Smooth muscle cell (in vitro differentiated cells): ENCODE measurements around the gene COL2A1. TPM values are rescaled to one million over a fixed set of nuclear protein-coding genes. Genes with fewer than 3 reads are reported as not detected.

Experiments
- DNase-seq: peaks from one replicate; lab custom pipeline; 2025; ENCODE audit not compliant: unreplicated experiment; lab: John Stamatoyannopoulos, UW
- H2AFZ ChIP-seq: fragments of 200-600 bp; sonication (generic); 2 replicates; pipeline ENCODE4 v1.6.0; 2016; ENCODE audit warnings: antibody characterized with exemption, low read depth, mild to moderate bottlenecking
- H3F3A ChIP-seq: fragments of 200-600 bp; sonication (generic); 2 replicates; pipeline ENCODE4 v1.6.0; 2017; ENCODE audit warnings: antibody characterized with exemption, low read depth
- H3K27ac ChIP-seq: fragments of 200-600 bp; sonication (generic); 2 replicates; pipeline ENCODE4 v1.5.1; 2016; ENCODE audit warnings: low read depth, mild to moderate bottlenecking
- H3K27me3 ChIP-seq: fragments of 200-600 bp; sonication (generic); 2 replicates; pipeline ENCODE4 v1.6.1; 2016; ENCODE audit warnings: low read depth, mild to moderate bottlenecking
- H3K36me3 ChIP-seq: fragments of 200-600 bp; sonication (generic); 2 replicates; pipeline ENCODE4 v1.5.1; 2016; ENCODE audit warnings: low read depth
- H3K4me1 ChIP-seq: fragments of 200-600 bp; sonication (generic); 2 replicates; pipeline ENCODE4 v1.5.1; 2016; ENCODE audit warnings: low read depth
- H3K4me2 ChIP-seq: fragments of 200-600 bp; sonication (generic); 2 replicates; pipeline ENCODE4 v1.6.0; 2016; ENCODE audit warnings: mild to moderate bottlenecking
- H3K4me3 ChIP-seq: fragments of 200-600 bp; sonication (generic); 2 replicates; pipeline ENCODE4 v1.5.1; 2016; ENCODE audit warnings: mild to moderate bottlenecking
- H3K79me2 ChIP-seq: fragments of 200-600 bp; sonication (generic); 2 replicates; pipeline ENCODE4 v1.6.0; 2016; ENCODE audit warnings: low read depth, mild to moderate bottlenecking
- H3K9ac ChIP-seq: fragments of 200-600 bp; sonication (generic); 2 replicates; pipeline ENCODE4 v1.6.0; 2016; ENCODE audit warnings: low read depth
- H3K9me3 ChIP-seq: fragments of 200-600 bp; sonication (generic); replicated peaks from 2 replicates; pipeline ENCODE4 v1.5.1; 2016; ENCODE audit warnings: low read depth
- H4K20me1 ChIP-seq: fragments of 200-600 bp; sonication (generic); 2 replicates; pipeline ENCODE4 v1.6.0; 2016; ENCODE audit warnings: low read depth
- CTCF ChIP-seq: fragments of 200-600 bp; sonication (generic); IDR thresholded peaks from 2 replicates; pipeline ENCODE4 v1.5.1; 2017; ENCODE audit warnings: borderline replicate concordance, mild to moderate bottlenecking, antibody characterized with exemption; ENCODE audit not compliant: insufficient read depth, poor library complexity, severe bottlenecking
- WGBS: methylation state at CpG from one replicate; pipeline ENCODE4 v1.1.7; 2016; ENCODE audit warnings: low lambda C conversion rate; 5-methylcytosine and 5-hydroxymethylcytosine counted together
- polyA plus RNA-seq: library from polyadenylated mRNA; unstranded; fragments of >200 nt; fragmentation: Nextera tagmentation; extraction: Ambion mirVana; gene quantifications from 2 replicates; pipeline ENCODE4 v1.2.1, GENCODE V29; 2016
- total RNA-seq: library from RNA; depleted of rRNA; stranded (reverse); fragments of >200 nt; gene quantifications from 2 replicates; pipeline ENCODE4 v1.2.3, GENCODE V29; 2014

Gene COL2A1
- total and polyA plus RNA-seq, 2 experiments from 2014 or later = 1.6 to 8.6 TPM

GRCh38 chr12:47942614-47943225 is 61.6 kb downstream of the COL2A1 start:
- H3K36me3 ChIP-seq = no peaks in the 10 kb centered on the region
- no peaks in the 10 kb centered on the region for H3K4me1 ChIP-seq
- no peak overlapping the region for H3K27ac ChIP-seq
- H4K20me1 ChIP-seq = no peaks in the 10 kb centered on the region
- H3K79me2 ChIP-seq = no peaks in the 10 kb centered on the region
- TF ChIP-seq CTCF = no peak
- WGBS = 86% methylated on average over 18 of the region's 31 CpGs
- no peak overlapping the region for H3K4me3 ChIP-seq
- no peak overlapping the region for H3K4me2 ChIP-seq
- DNase-seq = no peak
- H3F3A ChIP-seq = no peaks in the 10 kb centered on the region
- H3K27me3 ChIP-seq = no peaks in the 10 kb centered on the region
- H3K9ac ChIP-seq = no peak overlapping the region
- H2AFZ ChIP-seq = no peak overlapping the region
- no peaks in the 10 kb centered on the region for H3K9me3 ChIP-seq

- Histone ChIP-seq H3K4me3 (no peak overlapping the region), H3K79me2 (no peaks in the 10 kb centered on the region), H3K27ac (no peak overlapping the region), H3K4me1 (no peaks in the 10 kb centered on the region), H3F3A (no peaks in the 10 kb centered on the region), H4K20me1 (no peaks in the 10 kb centered on the region), H3K9ac (no peak overlapping the region), H3K9me3 (no peaks in the 10 kb centered on the region), H3K4me2 (no peak overlapping the region), H3K36me3 (no peaks in the 10 kb centered on the region), H2AFZ (no peak overlapping the region), H3K27me3 (no peaks in the 10 kb centered on the region)
- TF ChIP-seq CTCF = peak; percentile 9
- 89% methylated on average over 16 of the region's 40 CpGs for WGBS
- no peak for DNase-seq
These were observed 62.2 kb downstream of the COL2A1 start for GRCh38 chr12:47941871-47942613.

GRCh38 chr12:47941475-47941780 is 62.8 kb downstream of the COL2A1 start:
- Histone ChIP-seq H3K36me3 (no peaks in the 10 kb centered on the region), H3K9ac (no peak overlapping the region), H3K4me2 (no peak overlapping the region), H3K4me1 (no peaks in the 10 kb centered on the region), H2AFZ (no peak overlapping the region), H3K4me3 (no peak overlapping the region), H3K27ac (no peak overlapping the region), H3K79me2 (no peaks in the 10 kb centered on the region), H3K9me3 (no peaks in the 10 kb centered on the region), H4K20me1 (no peaks in the 10 kb centered on the region), H3K27me3 (no peaks in the 10 kb centered on the region), H3F3A (no peaks in the 10 kb centered on the region)
- 84% methylated on average over 9 of the region's 9 CpGs for WGBS
- TF ChIP-seq CTCF = no peak
- DNase-seq = no peak
